ENCODE measurements around the gene SLC17A5.
A peak's percentile ranks its signal among the peaks of the same experiment; 100 is the strongest.

SLC17A5 gene

GRCh38 chr6:73671911-73672685 is 18.3 kb upstream of the SLC17A5 start:
- DNase-seq: no peak
- in situ Hi-C loops (cut with HindIII; ENCODE audit: low pct_ligation_motif_present, low pct_unique_long_range_greater_than_20kb, low sequenced_read_pairs): no loop called here

- in situ Hi-C loops (cut with HindIII; ENCODE audit: low pct_ligation_motif_present, low pct_unique_long_range_greater_than_20kb, low sequenced_read_pairs): no loop called here
- DNase-seq: no peak
Measured at GRCh38 chr6:73669005-73669404, 15.2 kb upstream of the SLC17A5 start.

- no peak for DNase-seq
- in situ Hi-C loops (cut with HindIII; ENCODE audit: low pct_ligation_motif_present, low pct_unique_long_range_greater_than_20kb, low sequenced_read_pairs): no loop called here
Measured at GRCh38 chr6:73667798-73668197, 14.0 kb upstream of the SLC17A5 start.

- in situ Hi-C loops (cut with HindIII; ENCODE audit: low pct_ligation_motif_present, low pct_unique_long_range_greater_than_20kb, low sequenced_read_pairs): no loop called here
- DNase-seq: no peak
Measured at GRCh38 chr6:73666393-73666792, 12.6 kb upstream of the SLC17A5 start.

- in situ Hi-C loops (cut with HindIII; ENCODE audit: low pct_ligation_motif_present, low pct_unique_long_range_greater_than_20kb, low sequenced_read_pairs): no loop called here
- peak; percentile 24 for DNase-seq
Measured at GRCh38 chr6:73665686-73666319, 12.0 kb upstream of the SLC17A5 start.

- no peak for DNase-seq
- in situ Hi-C loops (cut with HindIII; ENCODE audit: low pct_ligation_motif_present, low pct_unique_long_range_greater_than_20kb, low sequenced_read_pairs): no loop called here
Measured at GRCh38 chr6:73664701-73665100, 10.9 kb upstream of the SLC17A5 start.

- in situ Hi-C loops (cut with HindIII; ENCODE audit: low pct_ligation_motif_present, low pct_unique_long_range_greater_than_20kb, low sequenced_read_pairs): no loop called here
Measured at GRCh38 chr6:73657201-73657600, 3.4 kb upstream of the SLC17A5 start.

GRCh38 chr6:73656531-73657145 is 2.8 kb upstream of the SLC17A5 start:
- DNase-seq: no peak
- in situ Hi-C loops (cut with HindIII; ENCODE audit: low pct_ligation_motif_present, low pct_unique_long_range_greater_than_20kb, low sequenced_read_pairs): no loop called here

More at GRCh38 chr6:73657201-73657600, 3.4 kb upstream of the SLC17A5 start:
- DNase-seq: no peak

- no peak for DNase-seq
Measured at GRCh38 chr6:73655341-73655917, 1.6 kb upstream of the SLC17A5 start.

GRCh38 chr6:73652637-73653570 is 888 bp downstream of the SLC17A5 start:
- in situ Hi-C loops (cut with HindIII; ENCODE audit: low pct_ligation_motif_present, low pct_unique_long_range_greater_than_20kb, low sequenced_read_pairs): no loop called here
- DNase-seq: peak; percentile 54

More at GRCh38 chr6:73655341-73655917, 1.6 kb upstream of the SLC17A5 start:
- in situ Hi-C loops (cut with HindIII; ENCODE audit: low pct_ligation_motif_present, low pct_unique_long_range_greater_than_20kb, low sequenced_read_pairs): no loop called here

GRCh38 chr6:73649783-73650182 is 4.0 kb downstream of the SLC17A5 start:
- no peak for DNase-seq
- in situ Hi-C loops (cut with HindIII; ENCODE audit: low pct_ligation_motif_present, low pct_unique_long_range_greater_than_20kb, low sequenced_read_pairs): no loop called here

GRCh38 chr6:73648166-73648565 is 5.6 kb downstream of the SLC17A5 start:
- in situ Hi-C loops (cut with HindIII; ENCODE audit: low pct_ligation_motif_present, low pct_unique_long_range_greater_than_20kb, low sequenced_read_pairs): no loop called here
- no peak for DNase-seq

- no peak for DNase-seq
- in situ Hi-C loops (cut with HindIII; ENCODE audit: low pct_ligation_motif_present, low pct_unique_long_range_greater_than_20kb, low sequenced_read_pairs): no loop called here
Measured at GRCh38 chr6:73644941-73645591, 8.7 kb downstream of the SLC17A5 start.

GRCh38 chr6:73644030-73644429 is 9.8 kb downstream of the SLC17A5 start:
- DNase-seq: no peak
- in situ Hi-C loops (cut with HindIII; ENCODE audit: low pct_ligation_motif_present, low pct_unique_long_range_greater_than_20kb, low sequenced_read_pairs): no loop called here

GRCh38 chr6:73642530-73642929 is 11.3 kb downstream of the SLC17A5 start:
- DNase-seq: no peak
- in situ Hi-C loops (cut with HindIII; ENCODE audit: low pct_ligation_motif_present, low pct_unique_long_range_greater_than_20kb, low sequenced_read_pairs): no loop called here

- in situ Hi-C loops (cut with HindIII; ENCODE audit: low pct_ligation_motif_present, low pct_unique_long_range_greater_than_20kb, low sequenced_read_pairs): no loop called here
- no peak for DNase-seq
Measured at GRCh38 chr6:73640179-73640750, 13.5 kb downstream of the SLC17A5 start.

- no peak for DNase-seq
- in situ Hi-C loops (cut with HindIII; ENCODE audit: low pct_ligation_motif_present, low pct_unique_long_range_greater_than_20kb, low sequenced_read_pairs): no loop called here
Measured at GRCh38 chr6:73639040-73639439, 14.8 kb downstream of the SLC17A5 start.

- no peak for DNase-seq
- in situ Hi-C loops (cut with HindIII; ENCODE audit: low pct_ligation_motif_present, low pct_unique_long_range_greater_than_20kb, low sequenced_read_pairs): no loop called here
Measured at GRCh38 chr6:73637404-73637803, 16.4 kb downstream of the SLC17A5 start.

Data from ACHN (cell line).